SU-DHL-6 (cell line): Measurements from ENCODE around the gene FMN1.
"Not testable (repeated sequence)": the region's sequence is repeated elsewhere in the genome, so short reads cannot be mapped to it uniquely, and the experiment has no call there.

ENCODE experiments used
- H2AFZ ChIP-seq: fragments of 200-600 bp; sonication (generic); 2 replicates; pipeline ENCODE4 v1.6.1; 2014; ENCODE audit warnings: low read depth, mild to moderate bottlenecking, moderate library complexity, mixed read lengths, antibody characterized with exemption, low read length; ENCODE audit not compliant: severe bottlenecking
- H3F3A ChIP-seq: fragments of 200-600 bp; shearing (Covaris generic); 2 replicates; pipeline ENCODE4 v1.6.0; 2016; ENCODE audit warnings: antibody characterized with exemption, mild to moderate bottlenecking; ENCODE audit not compliant: insufficient read depth
- H3K27ac ChIP-seq: fragments of 200-600 bp; sonication (generic); 2 replicates; pipeline ENCODE4 v1.5.1; 2016; ENCODE audit warnings: low read depth, mild to moderate bottlenecking, low read length, moderate library complexity, mixed read lengths
- H3K27me3 ChIP-seq: fragments of 200-600 bp; sonication (generic), shearing (Covaris generic); 2 replicates; pipeline ENCODE4 v1.6.0; 2014; ENCODE audit warnings: mild to moderate bottlenecking, low read length
- H3K36me3 ChIP-seq: fragments of 200-600 bp; sonication (generic); 2 replicates; pipeline ENCODE4 v1.6.1; 2014; ENCODE audit warnings: mild to moderate bottlenecking, low read length, mixed read lengths
- H3K4me2 ChIP-seq: fragments of 300-600, 200-600 bp; shearing (Covaris generic), sonication (generic); 2 replicates; pipeline ENCODE4 v1.6.0; 2014; ENCODE audit warnings: low read length, low read depth, mild to moderate bottlenecking; ENCODE audit not compliant: poor library complexity, severe bottlenecking
- H3K4me3 ChIP-seq: fragments of 200-600 bp; sonication (generic); 2 replicates; pipeline ENCODE4 v1.5.1; 2014; ENCODE audit warnings: antibody characterized with exemption, low read length, mild to moderate bottlenecking, mixed read lengths; ENCODE audit not compliant: insufficient read depth, poor library complexity, severe bottlenecking
- H3K79me2 ChIP-seq: fragments of 200-600 bp; sonication (generic); 2 replicates; pipeline ENCODE4 v1.6.1; 2014; ENCODE audit warnings: mild to moderate bottlenecking, low read length, moderate library complexity; ENCODE audit not compliant: insufficient read depth
- H3K9ac ChIP-seq: fragments of 200-600 bp; sonication (generic); 2 replicates; pipeline ENCODE4 v1.7.0; 2014; ENCODE audit warnings: mild to moderate bottlenecking, low read length
- H3K9me2 ChIP-seq: fragments of 200-600 bp; sonication (generic); replicated peaks from 2 replicates; pipeline ENCODE4 v1.6.1; 2014; ENCODE audit warnings: low read length; ENCODE audit not compliant: insufficient read depth
- H3K9me3 ChIP-seq: fragments of 200-600 bp; sonication (generic); 2 replicates; pipeline ENCODE4 v1.6.1; 2014; ENCODE audit warnings: low read length, mixed read lengths; ENCODE audit not compliant: insufficient read depth
- H4K20me1 ChIP-seq: fragments of 200-600 bp; sonication (generic); 2 replicates; pipeline ENCODE4 v1.6.1; 2014; ENCODE audit warnings: low read depth, mild to moderate bottlenecking, antibody characterized with exemption, low read length, moderate library complexity, mixed read lengths
- CTCF ChIP-seq: fragments of 200-600 bp; sonication (generic); IDR thresholded peaks from one replicate; pipeline ENCODE4 v1.5.1; 2017; ENCODE audit warnings: antibody characterized with exemption, mild to moderate bottlenecking, low read length, moderate library complexity; ENCODE audit not compliant: insufficient read depth, poor library complexity, severe bottlenecking
- EZH2phosphoT487 ChIP-seq: fragments of 200-600 bp; sonication (generic), shearing (Covaris generic); conservative IDR thresholded peaks from 2 replicates; pipeline ENCODE4 v1.6.1; 2018; ENCODE audit warnings: mild to moderate bottlenecking, antibody characterized with exemption, low read length, moderate library complexity, mixed read lengths

FMN1 gene

DNA sequence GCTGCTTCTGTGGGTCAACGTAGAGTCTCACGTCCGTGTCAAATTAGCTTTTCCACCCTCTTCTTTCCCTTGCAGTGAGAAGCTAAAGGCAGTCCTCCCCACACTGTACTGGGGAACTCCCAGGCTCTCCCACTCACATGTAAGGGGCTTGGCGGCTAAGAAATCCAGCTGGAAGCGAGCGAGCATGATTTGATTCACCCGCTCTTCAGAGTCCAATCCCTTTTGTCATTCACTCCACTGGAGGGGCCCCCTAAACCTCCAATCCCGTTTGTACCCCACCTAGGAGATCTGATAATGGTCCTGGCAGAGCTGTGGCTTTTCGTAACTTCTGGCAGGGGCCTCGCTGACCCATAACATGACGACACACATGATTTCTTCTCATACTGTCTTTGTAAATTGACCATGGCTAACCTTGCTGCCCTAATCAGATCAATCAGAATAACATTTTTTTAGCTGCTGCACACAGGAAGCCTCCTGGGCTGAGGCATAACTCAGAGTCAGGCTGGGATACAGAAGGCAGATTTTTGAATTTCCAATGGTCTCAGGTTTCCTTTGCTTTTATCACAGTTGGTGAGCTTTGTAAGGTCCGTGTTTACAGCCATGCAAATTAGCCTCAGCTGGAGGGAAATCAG is 241.5 kb downstream of the FMN1 start:
- TF ChIP-seq EZH2phosphoT487 (no peak), CTCF (no peak)
- H3K4me3 ChIP-seq = no peak overlapping the region
- no peak overlapping the region for H3K4me2 ChIP-seq
- no peaks in the 10 kb centered on the region for H3K9me3 ChIP-seq
- H3K36me3 ChIP-seq = no peaks in the 10 kb centered on the region
- no peaks in the 10 kb centered on the region for H4K20me1 ChIP-seq
- no peak overlapping the region for H3K9ac ChIP-seq
- H2AFZ ChIP-seq = no peak overlapping the region
- no peaks in the 10 kb centered on the region for H3K27me3 ChIP-seq
- no peaks in the 10 kb centered on the region for H3K9me2 ChIP-seq
- no peaks in the 10 kb centered on the region for H3F3A ChIP-seq
- H3K79me2 ChIP-seq = no peaks in the 10 kb centered on the region
- no peak overlapping the region for H3K27ac ChIP-seq

- H3K4me3 ChIP-seq = no peak overlapping the region
- no peaks in the 10 kb centered on the region for H3F3A ChIP-seq
- no peaks in the 10 kb centered on the region for H3K36me3 ChIP-seq
- no peak overlapping the region for H3K4me2 ChIP-seq
- no peak overlapping the region for H3K27ac ChIP-seq
- no peaks in the 10 kb centered on the region for H3K9me2 ChIP-seq
- TF ChIP-seq EZH2phosphoT487 = no peak
- TF ChIP-seq CTCF = no peak
- H4K20me1 ChIP-seq = no peaks in the 10 kb centered on the region
- no peak overlapping the region for H2AFZ ChIP-seq
- no peaks in the 10 kb centered on the region for H3K9me3 ChIP-seq
- H3K79me2 ChIP-seq = no peaks in the 10 kb centered on the region
- H3K9ac ChIP-seq = no peak overlapping the region
- H3K27me3 ChIP-seq = no peaks in the 10 kb centered on the region
These were observed 242.6 kb downstream of the FMN1 start for GRCh38 chr15:32951736-32952464.

GRCh38 chr15:32950051-32950450 is 244.5 kb downstream of the FMN1 start:
- H3K9ac ChIP-seq, H3K79me2 ChIP-seq, H3K9me3 ChIP-seq, H3F3A ChIP-seq, H4K20me1 ChIP-seq, H3K4me3 ChIP-seq, H3K36me3 ChIP-seq, H3K9me2 ChIP-seq, H2AFZ ChIP-seq, H3K27ac ChIP-seq, H3K4me2 ChIP-seq, H3K27me3 ChIP-seq: not testable (repeated sequence)

DNA sequence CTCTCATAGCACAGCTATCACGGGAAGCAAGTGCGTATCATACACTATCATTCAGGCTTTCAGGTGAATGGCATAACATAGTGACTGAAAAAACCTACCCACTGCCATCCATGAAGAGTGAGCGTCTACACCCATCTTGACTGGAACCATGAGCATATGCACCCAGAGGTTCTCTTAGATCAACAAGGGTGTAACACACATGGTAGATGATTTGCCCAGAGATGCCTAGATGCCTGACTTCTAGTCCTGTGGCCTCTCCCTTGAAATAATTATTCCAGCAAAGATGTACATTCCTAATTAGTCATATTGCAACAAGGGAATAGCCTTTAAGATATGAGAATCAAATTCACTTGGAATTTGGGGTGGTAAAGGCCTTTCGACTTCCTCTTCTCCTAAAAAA is 248.3 kb downstream of the FMN1 start:
- no peaks in the 10 kb centered on the region for H3K9me3 ChIP-seq
- H3F3A ChIP-seq = no peaks in the 10 kb centered on the region
- no peak for TF ChIP-seq EZH2phosphoT487
- no peak for TF ChIP-seq CTCF
- no peaks in the 10 kb centered on the region for H3K36me3 ChIP-seq
- no peak overlapping the region for H3K4me2 ChIP-seq
- no peaks in the 10 kb centered on the region for H3K9me2 ChIP-seq
- H3K4me3 ChIP-seq = no peak overlapping the region
- H3K9ac ChIP-seq = no peak overlapping the region
- no peak overlapping the region for H2AFZ ChIP-seq
- H3K27ac ChIP-seq = no peak overlapping the region
- no peaks in the 10 kb centered on the region for H3K27me3 ChIP-seq
- H4K20me1 ChIP-seq = no peaks in the 10 kb centered on the region
- no peaks in the 10 kb centered on the region for H3K79me2 ChIP-seq
